ENCODE data around the gene SEPHS2.
A peak's percentile ranks its signal among the peaks of the same experiment; 100 is the strongest.
"Not testable (repeated sequence)": the region's sequence is repeated elsewhere in the genome, so short reads cannot be mapped to it uniquely, and the experiment has no call there.

Gene SEPHS2

GRCh38 chr16:30470170-30470512 lies 24.5 kb upstream of the SEPHS2 start:
- DNase-seq (ENCODE audit: low spot score), result no peak

GRCh38 chr16:30464078-30464477 lies 18.4 kb upstream of the SEPHS2 start:
- no peak for DNase-seq (ENCODE audit: low spot score)

GRCh38 chr16:30461426-30461825 lies 15.8 kb upstream of the SEPHS2 start:
- not testable (repeated sequence) for DNase-seq (ENCODE audit: low spot score)

GRCh38 chr16:30459456-30459855 lies 13.8 kb upstream of the SEPHS2 start:
- DNase-seq (ENCODE audit: low spot score), result no peak

GRCh38 chr16:30458561-30459394 lies 13.1 kb upstream of the SEPHS2 start:
- DNase-seq (ENCODE audit: low spot score), result no peak

- DNase-seq (ENCODE audit: low spot score), result no peak
Observed at GRCh38 chr16:30457743-30458560, 12.3 kb upstream of the SEPHS2 start.

- DNase-seq (ENCODE audit: low spot score), result no peak
Observed at GRCh38 chr16:30457256-30457655, 11.6 kb upstream of the SEPHS2 start.

GRCh38 chr16:30456302-30456701 lies 10.6 kb upstream of the SEPHS2 start:
- DNase-seq (ENCODE audit: low spot score), result no peak

- DNase-seq (ENCODE audit: low spot score), result not testable (repeated sequence)
Observed at GRCh38 chr16:30452709-30453580, 7.3 kb upstream of the SEPHS2 start.

GRCh38 chr16:30449116-30449435 lies 3.4 kb upstream of the SEPHS2 start:
- no peak for DNase-seq (ENCODE audit: low spot score)

GRCh38 chr16:30447512-30448226 lies 2.0 kb upstream of the SEPHS2 start:
- peak; percentile 45 for DNase-seq (ENCODE audit: low spot score)

GRCh38 chr16:30446203-30446595 lies 525 bp upstream of the SEPHS2 start:
- DNase-seq (ENCODE audit: low spot score), result no peak

- no peak for DNase-seq (ENCODE audit: low spot score)
Observed at GRCh38 chr16:30445149-30445407, 596 bp downstream of the SEPHS2 start.

- no peak for DNase-seq (ENCODE audit: low spot score)
Observed at GRCh38 chr16:30444231-30445148, 1.2 kb downstream of the SEPHS2 start.

GRCh38 chr16:30443631-30444030 lies 2.0 kb downstream of the SEPHS2 start:
- no peak for DNase-seq (ENCODE audit: low spot score)

- DNase-seq (ENCODE audit: low spot score), result no peak
Observed at GRCh38 chr16:30439720-30440348, 5.8 kb downstream of the SEPHS2 start.

- DNase-seq (ENCODE audit: low spot score), result no peak
Observed at GRCh38 chr16:30438835-30439234, 6.8 kb downstream of the SEPHS2 start.

GRCh38 chr16:30437511-30438046 lies 8.1 kb downstream of the SEPHS2 start:
- DNase-seq (ENCODE audit: low spot score), result no peak

GRCh38 chr16:30434852-30435251 lies 10.8 kb downstream of the SEPHS2 start:
- DNase-seq (ENCODE audit: low spot score), result no peak

- no peak for DNase-seq (ENCODE audit: low spot score)
Observed at GRCh38 chr16:30430428-30430970, 15.2 kb downstream of the SEPHS2 start.
